22Rv1 (cell line): ENCODE measurements around the gene ANKS1B.

Experiments used
- H3K27ac ChIP-seq: fragments of 450-650 bp; 2 replicates; pipeline ENCODE4 v1.5.1; 2017
- CTCF ChIP-seq: fragments of 450-650 bp; IDR thresholded peaks from 2 replicates; pipeline ENCODE4 v1.5.1; 2017; ENCODE audit warnings: mild to moderate bottlenecking
- ZFX ChIP-seq: fragments of 450-650 bp; IDR thresholded peaks from 2 replicates; pipeline ENCODE4 v1.6.1; 2017; ENCODE audit warnings: antibody characterized with exemption, borderline replicate concordance

ANKS1B gene

GRCh38 chr12:99393763-99394162 lies 591.0 kb downstream of the ANKS1B start:
- TF ChIP-seq ZFX (no peak), CTCF (no peak)
- no peak overlapping the region for H3K27ac ChIP-seq

- no peak for TF ChIP-seq ZFX
- no peak for TF ChIP-seq CTCF
- no peak overlapping the region for H3K27ac ChIP-seq
These were observed 592.5 kb downstream of the ANKS1B start for GRCh38 chr12:99392091-99392850.

GRCh38 chr12:99390707-99391106 lies 594.0 kb downstream of the ANKS1B start:
- TF ChIP-seq ZFX: no peak
- TF ChIP-seq CTCF: peak; percentile 85
- H3K27ac ChIP-seq: no peak overlapping the region

GRCh38 chr12:99389751-99390150 lies 595.0 kb downstream of the ANKS1B start:
- H3K27ac ChIP-seq: no peak overlapping the region
- TF ChIP-seq ZFX: no peak
- TF ChIP-seq CTCF: no peak

- no peak overlapping the region for H3K27ac ChIP-seq
- TF ChIP-seq CTCF: no peak
- no peak for TF ChIP-seq ZFX
These were observed 596.0 kb downstream of the ANKS1B start for GRCh38 chr12:99388671-99389195.

- TF ChIP-seq ZFX (no peak), CTCF (no peak)
- H3K27ac ChIP-seq: no peak overlapping the region
These were observed 597.1 kb downstream of the ANKS1B start for GRCh38 chr12:99387661-99388060.

GRCh38 chr12:99386907-99387306 lies 597.8 kb downstream of the ANKS1B start:
- TF ChIP-seq CTCF (peak; percentile 83), ZFX (no peak)
- no peak overlapping the region for H3K27ac ChIP-seq
